ENCODE results near the gene TADA2A. TPM values are rescaled to one million over a fixed set of nuclear protein-coding genes. Genes with fewer than 3 reads are reported as not detected.

TADA2A gene
- total RNA-seq, 4 donors from 2014 or later: 19.3 to 33.2 (median 22.1) TPM

DNA sequence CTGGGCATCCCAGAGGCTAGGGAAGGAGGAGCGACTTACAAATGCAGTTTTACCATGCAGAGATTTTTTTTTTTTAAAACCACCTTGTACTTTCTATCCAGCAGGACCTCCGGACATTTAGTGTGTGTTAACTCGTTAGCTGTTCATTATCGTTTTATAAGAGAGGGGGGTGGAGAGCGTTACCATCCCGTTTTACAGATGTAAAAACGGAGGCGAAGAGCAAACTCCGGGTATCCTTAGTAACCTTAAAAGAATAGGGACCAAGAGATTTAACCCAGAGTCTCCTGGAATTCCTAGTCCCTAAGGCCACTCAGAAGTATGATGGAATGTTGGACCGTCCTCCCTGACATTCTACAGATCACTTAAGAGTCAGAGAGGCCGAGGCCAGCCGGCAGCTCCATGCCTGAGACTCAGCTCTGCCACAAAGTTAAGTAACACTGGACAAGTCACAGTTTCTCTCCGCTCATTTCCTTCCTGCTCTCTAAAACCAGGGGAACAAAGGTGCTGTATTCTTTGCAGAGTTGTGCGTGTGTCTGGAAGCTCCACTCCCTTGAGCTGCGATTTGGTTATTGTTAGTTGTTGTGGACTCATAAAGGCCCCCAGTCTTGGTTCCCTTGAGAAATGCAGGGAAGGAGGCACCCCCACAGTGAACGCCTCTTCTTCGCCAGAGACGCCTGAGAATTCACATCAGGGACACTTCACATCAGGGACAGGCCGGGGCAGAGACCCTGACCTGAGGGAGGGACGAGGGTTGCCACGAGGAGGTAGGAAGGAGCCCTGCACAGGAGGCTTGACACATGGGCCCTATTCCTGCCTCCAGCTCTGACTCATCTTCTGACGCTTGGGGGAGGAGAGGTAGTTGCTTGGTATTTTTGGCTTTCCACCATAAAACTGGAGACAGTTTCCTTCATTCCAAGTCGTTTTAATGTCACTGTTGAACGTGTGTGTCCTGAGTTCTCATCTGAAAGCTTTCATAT lies 84.2 kb downstream of the TADA2A start:
- TF ChIP-seq, protein P1, sequence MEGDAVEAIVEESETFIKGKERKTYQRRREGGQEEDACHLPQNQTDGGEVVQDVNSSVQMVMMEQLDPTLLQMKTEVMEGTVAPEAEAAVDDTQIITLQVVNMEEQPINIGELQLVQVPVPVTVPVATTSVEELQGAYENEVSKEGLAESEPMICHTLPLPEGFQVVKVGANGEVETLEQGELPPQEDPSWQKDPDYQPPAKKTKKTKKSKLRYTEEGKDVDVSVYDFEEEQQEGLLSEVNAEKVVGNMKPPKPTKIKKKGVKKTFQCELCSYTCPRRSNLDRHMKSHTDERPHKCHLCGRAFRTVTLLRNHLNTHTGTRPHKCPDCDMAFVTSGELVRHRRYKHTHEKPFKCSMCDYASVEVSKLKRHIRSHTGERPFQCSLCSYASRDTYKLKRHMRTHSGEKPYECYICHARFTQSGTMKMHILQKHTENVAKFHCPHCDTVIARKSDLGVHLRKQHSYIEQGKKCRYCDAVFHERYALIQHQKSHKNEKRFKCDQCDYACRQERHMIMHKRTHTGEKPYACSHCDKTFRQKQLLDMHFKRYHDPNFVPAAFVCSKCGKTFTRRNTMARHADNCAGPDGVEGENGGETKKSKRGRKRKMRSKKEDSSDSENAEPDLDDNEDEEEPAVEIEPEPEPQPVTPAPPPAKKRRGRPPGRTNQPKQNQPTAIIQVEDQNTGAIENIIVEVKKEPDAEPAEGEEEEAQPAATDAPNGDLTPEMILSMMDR (IDR thresholded peaks at IDR 0.05): no peak
- TF ChIP-seq POLR2A (IDR thresholded peaks at IDR 0.05): peak in 1 of 2 donors; percentile 75
- Histone ChIP-seq H3K27me3 (no peaks in the 10 kb centered on the region), H3K4me1 (peaks cover 44 to 49% of the 10 kb centered on the region in 2 donors), H3K4me3 (replicated peaks in 1 of 3) (peak overlapping the region in 2 of 3 donors; percentile 64 to 85), H3K27ac (peak overlapping the region; percentile 75 to 94 (median 83)), H3K36me3 (no peaks in the 10 kb centered on the region), H3K9me3 (no peaks in the 10 kb centered on the region)
- intact Hi-C loops (cut with DNase I): no loop called here
- WGBS, 2 donors: 20 to 21% methylated on average over 22 to 24 of the region's 24 CpGs
- peak; percentile 57 to 73 for DNase-seq

DNA sequence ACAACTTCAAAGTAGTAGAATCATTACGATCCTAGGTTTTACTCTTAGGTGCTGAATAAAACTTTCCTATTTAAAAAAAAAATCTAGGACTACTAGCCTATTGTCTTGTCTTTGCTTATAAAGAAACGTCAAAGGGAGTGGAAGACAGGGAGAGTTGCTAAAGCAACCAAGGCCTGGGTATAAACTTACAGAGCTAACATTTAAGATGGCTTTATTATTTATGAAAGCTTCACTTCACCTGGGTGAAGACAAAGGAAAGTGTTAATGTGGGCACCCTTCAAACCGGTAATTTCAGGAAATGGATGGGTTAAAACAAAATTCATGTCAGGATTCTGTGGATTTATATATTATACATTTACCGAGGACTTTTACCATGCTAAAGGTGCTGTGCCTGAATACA lies 85.5 kb downstream of the TADA2A start:
- no peak for TF ChIP-seq POLR2A (IDR thresholded peaks at IDR 0.05)
- TF ChIP-seq, protein P1 (IDR thresholded peaks at IDR 0.05): no peak
- Histone ChIP-seq H3K27ac (peak overlapping the region; percentile 75 to 94 (median 83)), H3K9me3 (no peaks in the 10 kb centered on the region), H3K4me3 (replicated peaks in 1 of 3) (no peak overlapping the region), H3K27me3 (no peaks in the 10 kb centered on the region), H3K36me3 (no peaks in the 10 kb centered on the region), H3K4me1 (peaks cover 44 to 49% of the 10 kb centered on the region in 2 donors)
- intact Hi-C loops (cut with DNase I): no loop called here
- 56 to 71% methylated on average over 4 of the region's 4 CpGs for WGBS, 2 donors
- DNase-seq: no peak

DNA sequence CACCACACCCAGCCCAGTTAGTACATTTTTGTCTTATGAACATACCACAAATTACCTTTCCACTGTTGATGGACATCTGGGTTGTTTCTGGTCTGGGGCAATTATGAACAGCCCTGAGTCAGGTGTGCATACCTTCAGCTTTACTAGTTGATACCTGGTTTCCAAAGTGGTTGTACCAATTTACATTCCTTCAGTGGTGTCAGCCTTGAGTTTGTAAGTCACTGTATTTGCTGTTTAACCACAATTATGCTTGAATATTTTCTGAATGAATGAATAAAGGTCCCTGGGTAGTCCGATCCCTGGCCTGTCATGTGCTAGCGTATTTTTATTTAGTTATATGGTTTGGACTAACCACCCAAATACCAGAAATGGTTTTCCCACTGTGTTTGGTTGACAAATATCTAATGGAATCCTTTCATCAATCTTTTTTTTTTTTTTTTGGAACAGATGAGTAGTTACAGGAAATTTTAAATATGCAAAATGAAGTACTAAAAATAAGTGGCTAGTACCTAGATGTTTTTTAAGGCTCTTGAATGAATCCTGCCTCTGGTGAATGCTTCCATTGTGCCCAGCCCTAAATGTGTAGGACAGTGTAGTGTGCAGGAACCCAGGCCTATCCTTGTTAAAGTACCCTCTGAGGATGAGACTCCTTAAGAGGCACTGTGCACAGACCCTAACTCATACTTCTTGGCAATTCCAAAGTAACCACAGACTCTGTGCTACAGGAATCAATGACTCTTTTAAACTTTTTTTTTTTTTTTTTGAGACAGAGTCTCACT lies 86.8 kb downstream of the TADA2A start:
- peak overlapping the region in 1 of 3 donors; percentile 43 for H3K27ac ChIP-seq

DNA sequence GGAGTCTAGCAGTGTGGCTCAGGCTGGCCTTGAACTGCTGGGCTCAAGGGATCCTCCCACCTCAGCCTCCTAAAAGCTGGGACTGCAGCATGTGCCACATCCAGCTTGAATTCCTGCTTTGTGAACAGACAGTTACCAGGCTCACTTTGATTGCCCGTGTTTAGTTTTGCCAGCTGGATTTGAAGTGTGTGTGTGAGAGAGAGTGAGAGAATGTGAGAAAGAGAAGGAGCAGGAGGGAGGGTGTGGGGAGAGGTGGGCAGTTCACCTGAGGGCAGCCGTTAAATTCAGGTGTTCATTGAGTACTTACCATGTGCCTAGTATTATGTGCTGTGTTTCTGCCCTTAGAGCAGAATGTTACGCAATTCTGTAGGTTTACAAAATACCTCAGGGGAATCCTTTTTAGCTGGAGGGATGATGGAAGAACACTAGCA lies 87.7 kb downstream of the TADA2A start:
- intact Hi-C loops (cut with DNase I): no loop called here
- no peaks in the 10 kb centered on the region for H3K36me3 ChIP-seq
- no peaks in the 10 kb centered on the region for H3K27me3 ChIP-seq
- peaks cover 36 to 40% of the 10 kb centered on the region in 2 donors for H3K4me1 ChIP-seq
- DNase-seq: peak in 1 of 2 donors; percentile 19
- H3K9me3 ChIP-seq: no peaks in the 10 kb centered on the region
- 51 to 60% methylated on average over 3 of the region's 3 CpGs for WGBS, 2 donors
- TF ChIP-seq, protein P1 (IDR thresholded peaks at IDR 0.05): no peak
- TF ChIP-seq POLR2A (IDR thresholded peaks at IDR 0.05): no peak
- H3K4me3 ChIP-seq (replicated peaks in 1 of 3): no peak overlapping the region
- H3K27ac ChIP-seq: peak overlapping the region in 2 of 3 donors; percentile 11 to 43

More for the DNA sequence above, 86.8 kb downstream of the TADA2A start:
- Histone ChIP-seq H3K4me1 (peaks cover 36 to 40% of the 10 kb centered on the region in 2 donors), H3K36me3 (no peaks in the 10 kb centered on the region), H3K4me3 (replicated peaks in 1 of 3) (no peak overlapping the region), H3K9me3 (no peaks in the 10 kb centered on the region), H3K27me3 (no peaks in the 10 kb centered on the region)
- WGBS, 2 donors: 85 to 94% methylated on average over 2 of the region's 2 CpGs
- TF ChIP-seq, protein P1 (IDR thresholded peaks at IDR 0.05): no peak
- no peak for TF ChIP-seq POLR2A (IDR thresholded peaks at IDR 0.05)
- DNase-seq: no peak
- intact Hi-C loops (cut with DNase I): no loop called here

All from thyroid gland (tissue), 4 donors.